ENCODE measurements around the gene ZNF500.
A peak's percentile ranks its signal among the peaks of the same experiment; 100 is the strongest.

The ZNF500 gene

DNA sequence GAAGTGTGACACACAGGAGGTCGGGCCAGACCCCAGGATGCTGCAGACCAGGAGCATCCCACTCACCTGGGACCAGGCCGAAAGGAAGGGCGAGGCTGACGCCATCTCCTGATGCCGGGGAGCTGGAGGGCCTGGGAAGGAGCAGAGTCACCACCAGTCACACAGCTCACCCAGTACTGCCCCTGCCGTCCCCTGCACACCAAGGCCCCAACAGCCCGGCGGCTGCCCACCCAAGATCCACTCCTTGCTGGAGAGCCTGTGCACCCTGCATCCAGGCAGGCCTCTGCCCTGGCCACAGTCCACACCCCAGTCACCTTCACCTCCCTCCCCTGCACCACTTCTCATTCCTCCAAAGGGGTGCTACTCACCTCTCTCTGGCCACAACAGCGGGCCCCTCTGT is 4.8 kb downstream of the ZNF500 start:
- Histone ChIP-seq H3K9ac (0 out of 2 replicates have a peak overlapping the region, but pooled peaks have one; percentile 30), H3K27ac (no peak overlapping the region), H3K4me3 (no peak overlapping the region), H3K9me3 (no peaks in the 10 kb centered on the region), H3K4me1 (peaks cover 34% of the 10 kb centered on the region), H4K20me1 (peaks cover 49% of the 10 kb centered on the region; the same call in 1 of the 2 replicates), H3K27me3 (no peaks in the 10 kb centered on the region), H3K4me2 (peak overlapping the region; percentile 21), H3K36me3 (peaks cover 83% of the 10 kb centered on the region)
- no peak for TF ChIP-seq Cebpa-rat (IDR thresholded peaks at IDR 0.05)

GRCh38 chr16:4760221-4760910 is 6.6 kb downstream of the ZNF500 start:
- H3K9me3 ChIP-seq = peaks cover 6% of the 10 kb centered on the region; the same call in 1 of the 2 replicates
- peaks cover 98% of the 10 kb centered on the region for H3K36me3 ChIP-seq
- H3K27me3 ChIP-seq = no peaks in the 10 kb centered on the region
- no peak overlapping the region for H3K27ac ChIP-seq
- H3K9ac ChIP-seq = no peak overlapping the region
- TF ChIP-seq Cebpa-rat (IDR thresholded peaks at IDR 0.05) = no peak
- H3K4me2 ChIP-seq = no peak overlapping the region
- H4K20me1 ChIP-seq = peaks cover 43% of the 10 kb centered on the region; the same call in 1 of the 2 replicates
- H3K4me3 ChIP-seq = no peak overlapping the region
- peaks cover 23% of the 10 kb centered on the region for H3K4me1 ChIP-seq

- no peak for TF ChIP-seq Cebpa-rat (IDR thresholded peaks at IDR 0.05)
These were observed 11.3 kb downstream of the ZNF500 start for GRCh38 chr16:4755687-4756086.

DNA sequence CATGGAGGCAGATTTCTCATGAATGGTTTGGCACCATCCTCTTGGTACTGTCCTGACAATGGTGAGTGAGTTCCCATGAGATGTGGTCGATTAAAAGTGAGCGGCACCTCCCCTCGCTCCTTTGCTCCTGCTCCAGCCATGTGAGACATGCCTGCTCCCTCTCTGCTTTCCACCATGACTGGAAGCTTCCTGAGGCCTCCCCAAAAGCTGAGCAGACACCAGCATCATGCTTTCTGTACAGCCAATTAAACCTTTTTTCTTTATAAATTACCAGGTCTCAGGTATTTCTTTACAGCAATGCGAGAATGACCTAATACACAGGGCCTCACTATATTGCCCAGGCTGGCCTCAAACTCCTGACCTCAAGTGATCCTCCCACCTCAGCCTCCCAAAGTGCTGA is 12.1 kb downstream of the ZNF500 start:
- Histone ChIP-seq H3K4me1 (peaks cover 12% of the 10 kb centered on the region), H3K27ac (no peak overlapping the region), H3K4me2 (no peak overlapping the region), H3K36me3 (peaks cover 99% of the 10 kb centered on the region), H3K9ac (no peak overlapping the region), H3K4me3 (no peak overlapping the region), H4K20me1 (peaks cover 37% of the 10 kb centered on the region), H3K27me3 (no peaks in the 10 kb centered on the region), H3K9me3 (peaks cover 13% of the 10 kb centered on the region; the same call in 1 of the 2 replicates)
- TF ChIP-seq Cebpa-rat (IDR thresholded peaks at IDR 0.05) = no peak

More at GRCh38 chr16:4755687-4756086, 11.3 kb downstream of the ZNF500 start:
- H3K9me3 ChIP-seq = peaks cover 13% of the 10 kb centered on the region; the same call in 1 of the 2 replicates
- no peak overlapping the region for H3K4me2 ChIP-seq
- peaks cover 41% of the 10 kb centered on the region for H4K20me1 ChIP-seq
- H3K4me1 ChIP-seq = peaks cover 8% of the 10 kb centered on the region
- no peak overlapping the region for H3K4me3 ChIP-seq
- H3K9ac ChIP-seq = no peak overlapping the region
- H3K27me3 ChIP-seq = no peaks in the 10 kb centered on the region
- H3K36me3 ChIP-seq = peaks cover 100% of the 10 kb centered on the region
- H3K27ac ChIP-seq = no peak overlapping the region

- TF ChIP-seq Cebpa-rat (IDR thresholded peaks at IDR 0.05) = no peak
- Histone ChIP-seq H3K9me3 (peaks cover 13% of the 10 kb centered on the region; the same call in 1 of the 2 replicates), H3K36me3 (peaks cover 85% of the 10 kb centered on the region), H3K4me2 (no peak overlapping the region), H3K4me1 (peaks cover 28% of the 10 kb centered on the region), H3K9ac (no peak overlapping the region), H3K27ac (no peak overlapping the region), H4K20me1 (peaks cover 39% of the 10 kb centered on the region), H3K4me3 (no peak overlapping the region), H3K27me3 (no peaks in the 10 kb centered on the region)
These were observed 13.7 kb downstream of the ZNF500 start for GRCh38 chr16:4753227-4753626.

DNA sequence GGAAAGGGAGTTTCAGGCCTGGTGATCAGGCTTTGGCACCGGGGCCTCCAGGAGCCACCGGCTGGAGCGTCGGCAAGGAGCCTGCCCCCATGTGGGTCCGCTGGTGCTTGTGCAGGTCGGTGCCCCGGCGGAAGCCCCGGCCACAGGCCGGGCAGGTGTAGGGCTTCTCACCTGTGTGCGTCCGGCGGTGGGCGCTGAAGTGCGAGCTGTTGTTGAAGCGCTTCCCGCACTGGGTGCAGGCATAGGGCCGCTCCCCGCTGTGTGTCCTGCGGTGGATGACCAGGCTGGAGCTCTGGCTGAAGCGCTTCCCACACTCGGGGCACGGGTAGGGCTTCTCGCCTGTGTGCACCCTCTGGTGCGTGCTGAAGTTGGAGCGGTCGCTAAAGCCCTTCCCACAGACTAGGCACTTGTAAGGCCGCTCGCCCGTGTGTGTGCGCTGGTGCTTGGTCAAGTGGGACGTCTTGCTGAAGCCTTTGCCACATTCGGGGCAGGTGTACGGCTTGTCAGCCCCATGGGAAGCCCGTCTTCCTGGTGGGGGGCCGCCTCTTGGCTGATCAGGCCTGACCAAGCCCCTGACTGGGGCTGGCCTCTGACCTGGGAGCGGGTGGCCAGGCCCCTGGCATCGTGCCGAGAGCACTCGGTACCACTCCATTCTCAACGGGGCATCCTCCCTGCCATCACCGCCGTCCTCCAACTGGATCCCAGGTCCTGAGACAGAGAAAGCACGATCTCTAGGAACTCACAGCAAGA is 14.4 kb downstream of the ZNF500 start:
- no peak overlapping the region for H3K4me3 ChIP-seq
- H3K9me3 ChIP-seq = peaks cover 13% of the 10 kb centered on the region; the same call in 1 of the 2 replicates
- peak overlapping the region; percentile 20; the same call in 1 of the 2 replicates for H3K4me2 ChIP-seq
- H3K9ac ChIP-seq = peak overlapping the region; percentile 29; the same call in 1 of the 2 replicates
- TF ChIP-seq Cebpa-rat (IDR thresholded peaks at IDR 0.05) = no peak
- H3K4me1 ChIP-seq = peaks cover 35% of the 10 kb centered on the region
- H3K36me3 ChIP-seq = peaks cover 78% of the 10 kb centered on the region
- 0 out of 2 replicates have a peak overlapping the region, but pooled peaks have one; percentile 26 for H3K27ac ChIP-seq
- peaks cover 39% of the 10 kb centered on the region for H4K20me1 ChIP-seq
- no peaks in the 10 kb centered on the region for H3K27me3 ChIP-seq

DNA sequence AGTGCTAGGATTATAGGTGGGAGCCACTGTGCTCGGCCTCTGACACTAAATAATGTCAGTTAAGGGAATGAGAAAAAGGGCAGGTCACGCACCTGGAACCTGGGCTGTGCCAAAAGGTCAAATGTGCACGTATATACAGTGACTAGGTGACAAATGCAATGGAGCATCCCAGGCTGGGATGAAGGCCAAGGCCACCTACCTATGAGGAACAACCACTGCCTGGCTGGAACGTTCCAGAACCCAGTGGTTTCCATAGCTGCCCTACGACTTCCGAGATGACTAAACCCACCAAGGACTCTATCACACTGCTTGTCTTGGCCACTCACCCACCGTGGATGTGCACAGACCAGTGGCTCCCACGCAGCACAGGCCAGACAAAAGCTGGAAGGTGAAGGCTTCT is 16.1 kb downstream of the ZNF500 start:
- H3K27ac ChIP-seq = no peak overlapping the region
- H3K9ac ChIP-seq = no peak overlapping the region
- peaks cover 12% of the 10 kb centered on the region; the same call in 1 of the 2 replicates for H3K9me3 ChIP-seq
- peaks cover 44% of the 10 kb centered on the region for H4K20me1 ChIP-seq
- H3K4me1 ChIP-seq = peaks cover 51% of the 10 kb centered on the region
- no peak overlapping the region for H3K4me2 ChIP-seq
- no peak for TF ChIP-seq Cebpa-rat (IDR thresholded peaks at IDR 0.05)
- H3K27me3 ChIP-seq = no peaks in the 10 kb centered on the region
- no peak overlapping the region for H3K4me3 ChIP-seq
- peaks cover 62% of the 10 kb centered on the region for H3K36me3 ChIP-seq

DNA sequence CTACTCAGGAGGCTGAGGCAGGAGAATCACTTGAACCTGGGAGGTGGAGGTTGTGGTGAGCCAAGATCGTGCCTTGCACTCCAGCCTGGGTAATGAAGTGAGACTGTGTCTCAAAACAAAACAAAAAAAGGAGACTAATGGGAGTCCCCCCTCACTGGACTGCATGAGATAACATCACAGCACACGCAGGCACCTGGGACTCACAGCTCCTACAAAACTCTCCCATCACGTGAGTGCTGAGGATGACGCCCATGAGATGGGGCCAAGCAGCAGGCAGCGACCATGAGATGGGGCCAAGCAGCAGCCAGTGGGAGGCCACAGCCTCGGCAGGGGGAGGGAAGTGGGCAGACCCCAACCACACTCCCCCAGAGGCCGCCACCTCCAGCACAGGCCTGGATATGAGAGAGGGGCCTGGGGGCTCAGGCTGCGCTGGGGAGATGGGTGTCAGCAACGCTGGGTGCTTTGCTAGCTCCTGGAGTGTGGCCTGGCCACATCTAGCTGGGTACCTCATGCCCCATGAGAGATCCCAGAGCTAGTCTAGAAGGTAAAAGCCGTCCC is 17.2 kb downstream of the ZNF500 start:
- TF ChIP-seq Cebpa-rat (IDR thresholded peaks at IDR 0.05) = no peak
- Histone ChIP-seq H3K9ac (no peak overlapping the region), H4K20me1 (peaks cover 44% of the 10 kb centered on the region), H3K4me1 (peaks cover 59% of the 10 kb centered on the region), H3K4me2 (peak overlapping the region; percentile 36), H3K9me3 (0 out of 2 replicates have a peak, but pooled peaks cover 1% of the 10 kb centered on the region), H3K36me3 (peaks cover 50% of the 10 kb centered on the region), H3K27ac (no peak overlapping the region), H3K4me3 (no peak overlapping the region), H3K27me3 (no peaks in the 10 kb centered on the region)

DNA sequence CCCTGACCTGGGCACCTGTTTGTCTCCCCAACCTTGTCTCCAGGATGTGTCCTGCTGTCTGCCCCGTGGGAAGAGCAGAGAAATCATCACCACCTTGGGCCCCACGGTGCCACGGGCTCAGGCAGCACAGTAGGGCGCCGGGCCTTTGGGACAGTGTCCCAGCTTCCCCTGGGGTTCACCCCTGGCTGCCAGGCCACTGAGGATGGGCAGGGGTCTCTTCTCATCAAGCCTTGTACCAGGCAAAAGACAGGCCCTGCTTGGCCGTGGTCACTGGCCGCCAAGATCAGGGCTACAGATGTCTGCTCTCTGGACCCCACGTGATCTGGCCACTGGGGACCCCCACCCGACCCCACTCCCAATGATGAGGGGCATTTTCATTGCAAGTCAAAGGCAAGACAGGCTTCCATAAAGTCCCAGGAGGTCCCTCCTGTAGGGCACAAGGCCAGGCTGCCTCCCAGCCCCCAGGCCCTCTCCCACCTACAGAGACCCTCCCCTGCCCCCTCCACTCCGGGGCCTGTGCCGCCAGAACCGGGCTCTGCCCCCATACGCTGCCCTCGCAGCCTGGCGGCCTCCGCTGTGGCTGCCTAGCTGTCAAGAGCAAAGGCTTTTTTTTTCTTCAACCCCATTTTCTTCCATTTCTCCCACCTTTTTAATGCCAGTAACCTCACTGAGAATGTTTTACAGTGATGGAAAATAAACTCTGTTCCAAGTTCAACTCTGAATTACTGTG is 18.1 kb downstream of the ZNF500 start:
- H3K9me3 ChIP-seq = no peaks in the 10 kb centered on the region
- no peaks in the 10 kb centered on the region for H3K27me3 ChIP-seq
- H3K4me2 ChIP-seq = peak overlapping the region; percentile 86
- peak overlapping the region; percentile 60 for H3K27ac ChIP-seq
- TF ChIP-seq Cebpa-rat (IDR thresholded peaks at IDR 0.05) = no peak
- H3K36me3 ChIP-seq = peaks cover 41% of the 10 kb centered on the region
- H3K4me3 ChIP-seq = no peak overlapping the region
- peaks cover 41% of the 10 kb centered on the region for H4K20me1 ChIP-seq
- H3K9ac ChIP-seq = peak overlapping the region; percentile 49
- H3K4me1 ChIP-seq = peaks cover 59% of the 10 kb centered on the region
